Upper lobe of left lung (tissue), 4 donors: ENCODE data around the gene BCAT1.

Experiments
- CTCF ChIP-seq, 6 experiments: fragments of 450-650 bp in 4 of 6; fragments of 200-600 bp in 2 of 6; sonication (generic) in 2 of 6; IDR thresholded peaks; one replicate each; pipeline ENCODE4 v1.5.1; 2016 to 2019; ENCODE audit warnings: antibody characterized with exemption in 6 of 6
- POLR2A ChIP-seq, 4 donors: fragments of 450-650 bp; IDR thresholded peaks; one replicate each; pipeline ENCODE4 v1.5.1; 2016 to 2017; ENCODE audit warnings: antibody characterized with exemption in 4 of 4, mild to moderate bottlenecking in 2 of 4

GRCh38 chr12:24899503-24900075 lies 49.3 kb downstream of the BCAT1 start:
- TF ChIP-seq POLR2A (IDR thresholded peaks at IDR 0.05) (no peak), CTCF (IDR thresholded peaks at IDR 0.05) (no peak)
